Stomach (tissue), 9 donors: Measurements from ENCODE around the gene PLEKHG3. TPM values are rescaled to one million over a fixed set of nuclear protein-coding genes. Genes with fewer than 3 reads are reported as not detected.

Source experiments
- DNase-seq, 2 donors: peaks; one replicate each; pipeline versions ENCODE4 v3.0.0 to v3.0.0-alpha.2; 2013 to 2019
- H3K27ac ChIP-seq, 5 donors: fragments of 200-600 bp in 4 of 5; sonication (generic) in 4 of 5; one replicate each; pipeline ENCODE4 v1.5.1; 2013 to 2019; ENCODE audit warnings: mild to moderate bottlenecking in 1 of 5, moderate library complexity in 1 of 5
- H3K27me3 ChIP-seq, 3 donors: fragments of 200-600 bp; sonication (generic); one replicate each; pipeline ENCODE4 v1.5.1; 2017 to 2019; ENCODE audit warnings: mixed run types in 1 of 3
- H3K36me3 ChIP-seq, 4 donors: fragments of 200-600 bp; sonication (generic); 1 replicate in 3 of 4; 2 replicates in 1 of 4; pipeline ENCODE4 v1.5.1; 2016 to 2019
- H3K4me1 ChIP-seq, 4 donors: fragments of 200-600 bp; sonication (generic); one replicate each; pipeline ENCODE4 v1.5.1; 2016 to 2019
- H3K4me3 ChIP-seq, 4 donors: fragments of 200-600 bp; sonication (generic) in 3 of 4; one replicate each; pipeline ENCODE4 v1.5.1; 2016 to 2019; ENCODE audit warnings: mild to moderate bottlenecking in 1 of 4
- H3K9me3 ChIP-seq, 4 donors: fragments of 200-600 bp; sonication (generic); one replicate each; pipeline ENCODE4 v1.5.1; 2016 to 2019
- CTCF ChIP-seq, 7 experiments: fragments of 450-650 bp in 4 of 7; fragments of 200-600 bp in 3 of 7; sonication (generic) in 3 of 7; IDR thresholded peaks; one replicate each; pipeline ENCODE4 v1.5.1; 2016 to 2019; ENCODE audit warnings: antibody characterized with exemption in 7 of 7, control low read depth in 2 of 7, mild to moderate bottlenecking in 1 of 7
- EP300 ChIP-seq: sonication (generic); formaldehyde crosslinking; IDR thresholded peaks from one replicate; pipeline ENCODE4 v1.6.1; 2017; ENCODE audit warnings: antibody characterized with exemption
- POLR2A ChIP-seq, 4 donors: fragments of 450-650 bp; IDR thresholded peaks; one replicate each; pipeline ENCODE4 v1.6.1; 2016; ENCODE audit warnings: antibody characterized with exemption in 4 of 4, control low read depth in 2 of 4, mild to moderate bottlenecking in 1 of 4, moderate library complexity in 1 of 4
- POLR2AphosphoS5 ChIP-seq, 3 donors: sonication (generic); formaldehyde crosslinking; IDR thresholded peaks; one replicate each; pipeline ENCODE4 v1.6.1; 2016; ENCODE audit warnings: antibody characterized with exemption in 3 of 3
- WGBS, 5 donors: extraction: QIAGEN DNeasy Blood & Tissue Kit in 3 of 5; methylation state at CpG; one replicate each; pipeline versions ENCODE4 v1.1.5 to v1.1.7; 2013 to 2018; 5-methylcytosine and 5-hydroxymethylcytosine counted together
- intact Hi-C: fragments of 100-400 bp; cut with DNase I; formaldehyde crosslinking; loops from one replicate; pipeline ENCODE4 v1.15.1; 2023; ENCODE audit warnings: low total_unique reads
- polyA plus RNA-seq, 3 donors: library from polyadenylated mRNA; stranded (reverse); fragments of 200-250 nt; gene quantifications; one replicate each; pipeline ENCODE4 v1.2.3, GENCODE V29; 2013
- total RNA-seq, 5 donors: library from RNA; depleted of rRNA; stranded (reverse); fragments of >200 nt; gene quantifications; one replicate each; pipeline versions ENCODE4 v1.1.0 to v1.2.3, GENCODE V29; 2014 to 2016
- donor health status: healthy with polysubstance abuse.
- donor health status: Bipolar disorder and iron deficiency.
- donor health status: healthy.

Gene PLEKHG3
- total and polyA plus RNA-seq, 8 donors = 7.3 to 292 (median 25.6) TPM

- Histone ChIP-seq H3K4me3 (no peak overlapping the region), H3K27me3 (no peaks in the 10 kb centered on the region), H3K9me3 (no peaks in the 10 kb centered on the region), H3K27ac (no peak overlapping the region), H3K4me1 (peaks cover 0 to 8% (median 6%) of the 10 kb centered on the region in 4 donors), H3K36me3 (no peaks in the 10 kb centered on the region)
- no peak for DNase-seq
- TF ChIP-seq CTCF (IDR thresholded peaks at IDR 0.05) (no peak), EP300 (no peak), POLR2AphosphoS5 (IDR thresholded peaks at IDR 0.05) (no peak)
- intact Hi-C loops = no loop called here
- WGBS, 5 donors = 87 to 93% (median 92%) methylated on average over 11 to 17 of the region's 17 CpGs
These were observed 65.1 kb downstream of the PLEKHG3 start for GRCh38 chr14:64769096-64770020.

- Histone ChIP-seq H3K27me3 (no peaks in the 10 kb centered on the region), H3K9me3 (no peaks in the 10 kb centered on the region), H3K4me3 (no peak overlapping the region), H3K4me1 (no peaks in the 10 kb centered on the region), H3K27ac (no peak overlapping the region), H3K36me3 (no peaks in the 10 kb centered on the region)
- 93 to 96% (median 94%) methylated on average over 16 to 18 of the region's 18 CpGs for WGBS, 5 donors
- TF ChIP-seq EP300 (no peak), POLR2AphosphoS5 (IDR thresholded peaks at IDR 0.05) (no peak), CTCF (IDR thresholded peaks at IDR 0.05) (no peak), POLR2A (IDR thresholded peaks at IDR 0.05) (no peak)
- DNase-seq = no peak
- intact Hi-C loops = no loop called here
These were observed 66.5 kb downstream of the PLEKHG3 start for GRCh38 chr14:64770751-64771150.

- intact Hi-C loops = no loop called here
- Histone ChIP-seq H3K4me1 (no peaks in the 10 kb centered on the region), H3K27me3 (no peaks in the 10 kb centered on the region), H3K9me3 (no peaks in the 10 kb centered on the region), H3K4me3 (no peak overlapping the region), H3K36me3 (no peaks in the 10 kb centered on the region), H3K27ac (no peak overlapping the region)
- 39 to 68% (median 67%) methylated on average over 2 of the region's 2 CpGs for WGBS, 5 donors
- no peak for TF ChIP-seq POLR2A (IDR thresholded peaks at IDR 0.05)
- no peak for TF ChIP-seq EP300
- no peak for TF ChIP-seq CTCF (IDR thresholded peaks at IDR 0.05)
- no peak for TF ChIP-seq POLR2AphosphoS5 (IDR thresholded peaks at IDR 0.05)
- DNase-seq = no peak
These were observed 66.9 kb downstream of the PLEKHG3 start for GRCh38 chr14:64771161-64771560.

- H3K27ac ChIP-seq = no peak overlapping the region
- DNase-seq = no peak
- no peaks in the 10 kb centered on the region for H3K36me3 ChIP-seq
- WGBS, 5 donors = 90 to 97% (median 95%) methylated on average over 23 to 36 of the region's 36 CpGs
- H3K27me3 ChIP-seq = no peaks in the 10 kb centered on the region
- H3K4me3 ChIP-seq = no peak overlapping the region
- no peak for TF ChIP-seq POLR2A (IDR thresholded peaks at IDR 0.05)
- TF ChIP-seq POLR2AphosphoS5 (IDR thresholded peaks at IDR 0.05) = no peak
- no peak for TF ChIP-seq CTCF (IDR thresholded peaks at IDR 0.05)
- TF ChIP-seq EP300 = no peak
- no peaks in the 10 kb centered on the region for H3K9me3 ChIP-seq
- intact Hi-C loops = no loop called here
- peaks cover 0 to under 1% (median 0%) of the 10 kb centered on the region in 4 donors for H3K4me1 ChIP-seq
These were observed 68.2 kb downstream of the PLEKHG3 start for GRCh38 chr14:64772397-64772950.
